Esophagus (tissue), 2 donors: ENCODE results near the gene ACE. TPM values are rescaled to one million over a fixed set of nuclear protein-coding genes. Genes with fewer than 3 reads are reported as not detected.

Experiments used
- H3K27ac ChIP-seq, 2 donors: one replicate each; pipeline ENCODE4 v1.5.1; 2013; ENCODE audit warnings: low read depth in 2 of 2, mild to moderate bottlenecking in 2 of 2, inconsistent platforms in 1 of 2, low read length in 1 of 2, moderate library complexity in 1 of 2
- H3K27me3 ChIP-seq, 2 donors: one replicate each; pipeline ENCODE4 v1.6.1; 2013; ENCODE audit warnings: low read length in 2 of 2, control low read depth in 1 of 2, mild to moderate bottlenecking in 1 of 2; ENCODE audit not compliant: insufficient read depth in 2 of 2, control insufficient read depth in 1 of 2
- H3K36me3 ChIP-seq, 2 donors: one replicate each; pipeline ENCODE4 v1.6.1; 2013; ENCODE audit warnings: low read length in 1 of 2; ENCODE audit not compliant: control insufficient read depth in 2 of 2, insufficient read depth in 2 of 2
- H3K4me1 ChIP-seq, 2 donors: one replicate each; pipeline ENCODE4 v1.6.1; 2013; ENCODE audit warnings: low read length in 1 of 2; ENCODE audit not compliant: control insufficient read depth in 2 of 2, insufficient read depth in 2 of 2
- H3K4me3 ChIP-seq, 2 donors: one replicate each; pipeline ENCODE4 v1.5.1; 2013; ENCODE audit warnings: low read length in 2 of 2, mild to moderate bottlenecking in 2 of 2, low read depth in 1 of 2, moderate library complexity in 1 of 2
- H3K9me3 ChIP-seq, 2 donors: one replicate each; pipeline ENCODE4 v1.6.1; 2013; ENCODE audit warnings: mild to moderate bottlenecking in 2 of 2, low read depth in 1 of 2, low read length in 1 of 2, moderate library complexity in 1 of 2; ENCODE audit not compliant: control insufficient read depth in 2 of 2, insufficient read depth in 1 of 2
- WGBS, 2 donors: extraction: QIAGEN DNeasy Blood & Tissue Kit; methylation state at CpG; one replicate each; pipeline ENCODE4 v1.1.7; 2013; 5-methylcytosine and 5-hydroxymethylcytosine counted together
- polyA plus RNA-seq, 2 donors: library from polyadenylated mRNA; stranded (reverse); fragments of 200-250 nt; gene quantifications; one replicate each; pipeline ENCODE4 v1.2.3, GENCODE V29; 2013
- donor health status: healthy with polysubstance abuse.
- donor health status: Bipolar disorder and iron deficiency.

ACE gene
- polyA plus RNA-seq, 2 donors = 1.2 to 1.9 TPM

GRCh38 chr17:63547083-63547523 is 70.2 kb downstream of the ACE start:
- no peaks in the 10 kb centered on the region for H3K4me1 ChIP-seq
- WGBS, 2 donors = 65 to 70% methylated on average over 5 of the region's 5 CpGs
- no peaks in the 10 kb centered on the region for H3K36me3 ChIP-seq
- H3K27me3 ChIP-seq = no peaks in the 10 kb centered on the region
- H3K27ac ChIP-seq = no peak overlapping the region
- no peaks in the 10 kb centered on the region for H3K9me3 ChIP-seq
- no peak overlapping the region for H3K4me3 ChIP-seq

Other genes starting within 250 kb of the ACE start
- 10 to 100 TPM; 35.0 to 45.6 TPM for gene CYB561, start 30.8 kb upstream of the ACE start, polyA plus RNA-seq
- gene KCNH6, start 46.3 kb downstream of the ACE start, polyA plus RNA-seq = under 1 TPM in 1 of 2 donors, not detected in 1; 0.04 TPM
- 10 to 100 TPM in 1 of 2 donors, 1 to 10 TPM in 1; 9.1 to 16.0 TPM for gene DCAF7, start 73.4 kb downstream of the ACE start, polyA plus RNA-seq
- 10 to 100 TPM in 1 of 2 donors, 1 to 10 TPM in 1; 8.5 to 17.2 TPM for gene TACO1, start 123.8 kb downstream of the ACE start, polyA plus RNA-seq
- gene MAP3K3, start 145.4 kb downstream of the ACE start, polyA plus RNA-seq = 10 to 100 TPM; 10.5 to 12.1 TPM
- gene LIMD2, start 223.1 kb downstream of the ACE start, polyA plus RNA-seq = 1 to 10 TPM; 4.6 to 6.3 TPM